Tibial artery (tissue), 4 donors: ENCODE data around the gene PCDHGC3.

Experiments used
- DNase-seq, 2 donors: peaks; one replicate each; pipeline ENCODE4 v3.0.0-alpha.2; 2019
- H3K27ac ChIP-seq, 2 donors: fragments of 200-600 bp; sonication (generic) in 1 of 2; 1 replicate in 1 of 2; 2 replicates in 1 of 2; pipeline ENCODE4 v1.5.1; 2018 to 2019; ENCODE audit warnings: mild to moderate bottlenecking in 1 of 2
- H3K27me3 ChIP-seq, 2 donors: fragments of 200-600 bp; sonication (generic) in 1 of 2; one replicate each; pipeline versions ENCODE4 v1.5.1 to v1.6.0; 2016 to 2019
- H3K36me3 ChIP-seq, 3 donors: fragments of 200-600 bp; sonication (generic) in 2 of 3; one replicate each; pipeline ENCODE4 v1.5.1; 2016 to 2019; ENCODE audit warnings: mild to moderate bottlenecking in 2 of 3
- H3K4me1 ChIP-seq, 4 donors: fragments of 200-600 bp; sonication (generic) in 2 of 4; 1 replicate in 3 of 4; 2 replicates in 1 of 4; pipeline ENCODE4 v1.5.1; 2016 to 2019
- H3K4me3 ChIP-seq, 2 donors: fragments of 200-600 bp; sonication (generic) in 1 of 2; 1 replicate in 1 of 2; 2 replicates in 1 of 2; pipeline ENCODE4 v1.5.1; 2018 to 2019; ENCODE audit warnings: mild to moderate bottlenecking in 2 of 2
- H3K9me3 ChIP-seq, 3 donors: fragments of 200-600 bp; sonication (generic) in 1 of 3; one replicate each; pipeline ENCODE4 v1.5.1; 2016 to 2019
- intact Hi-C: fragments of 100-400 bp; cut with DNase I; formaldehyde crosslinking; loops from one replicate; pipeline ENCODE4 v1.15.0; 2023; ENCODE audit warnings: low total_unique reads
- TF ChIP-seq, protein P1 (sequence below), 2 experiments: fragments of 200-600 bp in 1 of 2; fragments of 450-650 bp in 1 of 2; IDR thresholded peaks; one replicate each; pipeline ENCODE4 v1.5.1; 2017 to 2019; ENCODE audit warnings: antibody characterized with exemption in 2 of 2, mild to moderate bottlenecking in 1 of 2, moderate library complexity in 1 of 2

The PCDHGC3 gene

DNA sequence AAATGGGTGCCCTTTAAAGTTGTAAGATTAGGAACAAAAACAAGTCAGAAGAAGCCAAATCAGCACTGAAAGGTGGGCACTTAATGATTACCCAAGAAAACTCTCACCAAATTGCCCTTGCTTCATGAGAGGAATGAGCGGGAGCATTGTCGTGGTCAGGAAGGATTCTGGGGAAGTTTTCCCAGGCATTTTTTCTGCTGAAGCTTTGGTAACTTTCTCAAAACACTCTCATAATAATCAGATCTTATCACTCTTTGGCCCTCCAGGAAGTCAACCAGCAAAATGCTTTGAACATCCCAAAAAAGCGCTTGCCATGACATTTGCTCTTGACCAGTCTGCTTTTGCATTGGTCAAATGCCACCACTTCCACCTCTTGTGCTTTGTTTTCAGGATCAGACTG is 10.4 kb upstream of the PCDHGC3 start:
- H3K27me3 ChIP-seq: no peaks in the 10 kb centered on the region
- no peak for DNase-seq
- H3K36me3 ChIP-seq: no peaks in the 10 kb centered on the region
- H3K4me1 ChIP-seq: no peaks in the 10 kb centered on the region
- intact Hi-C loops: no loop called here
- H3K9me3 ChIP-seq: no peaks in the 10 kb centered on the region
- H3K27ac ChIP-seq: no peak overlapping the region
- H3K4me3 ChIP-seq: no peak overlapping the region
- TF ChIP-seq, protein P1, sequence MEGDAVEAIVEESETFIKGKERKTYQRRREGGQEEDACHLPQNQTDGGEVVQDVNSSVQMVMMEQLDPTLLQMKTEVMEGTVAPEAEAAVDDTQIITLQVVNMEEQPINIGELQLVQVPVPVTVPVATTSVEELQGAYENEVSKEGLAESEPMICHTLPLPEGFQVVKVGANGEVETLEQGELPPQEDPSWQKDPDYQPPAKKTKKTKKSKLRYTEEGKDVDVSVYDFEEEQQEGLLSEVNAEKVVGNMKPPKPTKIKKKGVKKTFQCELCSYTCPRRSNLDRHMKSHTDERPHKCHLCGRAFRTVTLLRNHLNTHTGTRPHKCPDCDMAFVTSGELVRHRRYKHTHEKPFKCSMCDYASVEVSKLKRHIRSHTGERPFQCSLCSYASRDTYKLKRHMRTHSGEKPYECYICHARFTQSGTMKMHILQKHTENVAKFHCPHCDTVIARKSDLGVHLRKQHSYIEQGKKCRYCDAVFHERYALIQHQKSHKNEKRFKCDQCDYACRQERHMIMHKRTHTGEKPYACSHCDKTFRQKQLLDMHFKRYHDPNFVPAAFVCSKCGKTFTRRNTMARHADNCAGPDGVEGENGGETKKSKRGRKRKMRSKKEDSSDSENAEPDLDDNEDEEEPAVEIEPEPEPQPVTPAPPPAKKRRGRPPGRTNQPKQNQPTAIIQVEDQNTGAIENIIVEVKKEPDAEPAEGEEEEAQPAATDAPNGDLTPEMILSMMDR (IDR thresholded peaks at IDR 0.05): no peak

- peak; percentile 68 to 83 for DNase-seq
- H3K9me3 ChIP-seq: no peaks in the 10 kb centered on the region
- H3K4me1 ChIP-seq: peaks cover 0 to 53% (median 39%) of the 10 kb centered on the region in 4 donors
- H3K36me3 ChIP-seq: no peaks in the 10 kb centered on the region
- TF ChIP-seq, protein P1 (IDR thresholded peaks at IDR 0.05): no peak
- intact Hi-C loops: loop anchor here (5.0 kb wide), 1 partner anchor 36 kb away; no protein-coding TSS in a partner anchor
- no peaks in the 10 kb centered on the region for H3K27me3 ChIP-seq
- H3K27ac ChIP-seq: peak overlapping the region; percentile 84 to 87
- H3K4me3 ChIP-seq: peak overlapping the region; percentile 69 to 74
These were observed 556 bp downstream of the PCDHGC3 start for GRCh38 chr5:141476132-141476911.

DNA sequence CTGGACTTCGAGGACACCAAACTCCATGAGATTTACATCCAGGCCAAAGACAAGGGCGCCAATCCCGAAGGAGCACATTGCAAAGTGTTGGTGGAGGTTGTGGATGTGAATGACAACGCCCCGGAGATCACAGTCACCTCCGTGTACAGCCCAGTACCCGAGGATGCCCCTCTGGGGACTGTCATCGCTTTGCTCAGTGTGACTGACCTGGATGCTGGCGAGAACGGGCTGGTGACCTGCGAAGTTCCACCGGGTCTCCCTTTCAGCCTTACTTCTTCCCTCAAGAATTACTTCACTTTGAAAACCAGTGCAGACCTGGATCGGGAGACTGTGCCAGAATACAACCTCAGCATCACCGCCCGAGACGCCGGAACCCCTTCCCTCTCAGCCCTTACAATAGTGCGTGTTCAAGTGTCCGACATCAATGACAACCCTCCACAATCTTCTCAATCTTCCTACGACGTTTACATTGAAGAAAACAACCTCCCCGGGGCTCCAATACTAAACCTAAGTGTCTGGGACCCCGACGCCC is 1.3 kb downstream of the PCDHGC3 start:
- no peak for DNase-seq
- peak overlapping the region; percentile 69 to 74 for H3K4me3 ChIP-seq
- H3K4me1 ChIP-seq: peaks cover 0 to 56% (median 39%) of the 10 kb centered on the region in 4 donors
- no peaks in the 10 kb centered on the region for H3K9me3 ChIP-seq
- H3K27ac ChIP-seq: peak overlapping the region; percentile 84 to 87
- TF ChIP-seq, protein P1 (IDR thresholded peaks at IDR 0.05): no peak
- intact Hi-C loops: loop anchor here (5.0 kb wide), 1 partner anchor 35 kb away; no protein-coding TSS in a partner anchor
- no peaks in the 10 kb centered on the region for H3K36me3 ChIP-seq
- H3K27me3 ChIP-seq: no peaks in the 10 kb centered on the region

DNA sequence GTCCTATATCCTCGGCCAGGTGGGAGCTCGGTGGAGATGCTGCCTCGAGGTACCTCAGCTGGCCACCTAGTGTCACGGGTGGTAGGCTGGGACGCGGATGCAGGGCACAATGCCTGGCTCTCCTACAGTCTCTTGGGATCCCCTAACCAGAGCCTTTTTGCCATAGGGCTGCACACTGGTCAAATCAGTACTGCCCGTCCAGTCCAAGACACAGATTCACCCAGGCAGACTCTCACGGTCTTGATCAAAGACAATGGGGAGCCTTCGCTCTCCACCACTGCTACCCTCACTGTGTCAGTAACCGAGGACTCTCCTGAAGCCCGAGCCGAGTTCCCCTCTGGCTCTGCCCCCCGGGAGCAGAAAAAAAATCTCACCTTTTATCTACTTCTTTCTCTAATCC is 2.0 kb downstream of the PCDHGC3 start:
- no peaks in the 10 kb centered on the region for H3K36me3 ChIP-seq
- no peak for DNase-seq
- peak overlapping the region in 1 of 2 donors; percentile 84 for H3K27ac ChIP-seq
- no peaks in the 10 kb centered on the region for H3K9me3 ChIP-seq
- peak overlapping the region; percentile 69 to 74 for H3K4me3 ChIP-seq
- no peaks in the 10 kb centered on the region for H3K27me3 ChIP-seq
- TF ChIP-seq, protein P1 (IDR thresholded peaks at IDR 0.05): no peak
- intact Hi-C loops: loop anchor here (5.0 kb wide), 1 partner anchor 34 kb away; no protein-coding TSS in a partner anchor
- peaks cover 0 to 59% (median 39%) of the 10 kb centered on the region in 4 donors for H3K4me1 ChIP-seq

DNA sequence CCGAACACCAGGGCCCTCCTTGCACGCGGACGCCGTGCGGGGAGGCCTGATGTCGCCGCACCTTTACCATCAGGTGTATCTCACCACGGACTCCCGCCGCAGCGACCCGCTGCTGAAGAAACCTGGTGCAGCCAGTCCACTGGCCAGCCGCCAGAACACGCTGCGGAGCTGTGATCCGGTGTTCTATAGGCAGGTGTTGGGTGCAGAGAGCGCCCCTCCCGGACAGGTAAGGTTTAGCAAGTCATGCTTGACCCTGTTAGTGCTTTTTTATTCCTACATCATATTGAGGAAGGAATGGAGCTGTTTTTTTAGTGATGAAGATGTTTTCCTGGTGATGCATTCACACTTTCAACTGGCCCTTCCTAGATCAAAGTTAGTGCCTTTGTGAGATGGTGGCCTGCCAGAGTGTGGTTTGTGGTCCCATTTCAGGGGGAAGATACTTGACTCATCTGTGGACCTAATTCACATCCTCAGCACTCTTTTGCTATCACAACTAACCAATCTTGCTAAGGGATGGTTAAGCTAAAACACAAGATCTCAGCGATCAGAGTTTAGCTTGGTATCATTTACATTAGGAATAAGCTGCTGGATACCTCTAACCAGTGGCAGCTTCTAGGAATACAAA is 2.7 kb downstream of the PCDHGC3 start:
- Histone ChIP-seq H3K27me3 (no peaks in the 10 kb centered on the region), H3K36me3 (no peaks in the 10 kb centered on the region), H3K9me3 (no peaks in the 10 kb centered on the region), H3K4me1 (peaks cover 0 to 65% (median 39%) of the 10 kb centered on the region in 4 donors), H3K27ac (no peak overlapping the region), H3K4me3 (peak overlapping the region; percentile 69 to 74)
- intact Hi-C loops: loop anchor here (5.0 kb wide), 1 partner anchor 34 kb away; no protein-coding TSS in a partner anchor
- no peak for DNase-seq
- TF ChIP-seq, protein P1 (IDR thresholded peaks at IDR 0.05): no peak
